Hepatic stellate cell (primary cell): Measurements from ENCODE around the gene DAZAP2.
"Not testable (repeated sequence)": the region's sequence is repeated elsewhere in the genome, so short reads cannot be mapped to it uniquely, and the experiment has no call there.

Experiments
- DNase-seq: peaks from one replicate; pipeline ENCODE4 v3.0.0; 2011; ENCODE audit warnings: low spot score

The DAZAP2 gene

DNA sequence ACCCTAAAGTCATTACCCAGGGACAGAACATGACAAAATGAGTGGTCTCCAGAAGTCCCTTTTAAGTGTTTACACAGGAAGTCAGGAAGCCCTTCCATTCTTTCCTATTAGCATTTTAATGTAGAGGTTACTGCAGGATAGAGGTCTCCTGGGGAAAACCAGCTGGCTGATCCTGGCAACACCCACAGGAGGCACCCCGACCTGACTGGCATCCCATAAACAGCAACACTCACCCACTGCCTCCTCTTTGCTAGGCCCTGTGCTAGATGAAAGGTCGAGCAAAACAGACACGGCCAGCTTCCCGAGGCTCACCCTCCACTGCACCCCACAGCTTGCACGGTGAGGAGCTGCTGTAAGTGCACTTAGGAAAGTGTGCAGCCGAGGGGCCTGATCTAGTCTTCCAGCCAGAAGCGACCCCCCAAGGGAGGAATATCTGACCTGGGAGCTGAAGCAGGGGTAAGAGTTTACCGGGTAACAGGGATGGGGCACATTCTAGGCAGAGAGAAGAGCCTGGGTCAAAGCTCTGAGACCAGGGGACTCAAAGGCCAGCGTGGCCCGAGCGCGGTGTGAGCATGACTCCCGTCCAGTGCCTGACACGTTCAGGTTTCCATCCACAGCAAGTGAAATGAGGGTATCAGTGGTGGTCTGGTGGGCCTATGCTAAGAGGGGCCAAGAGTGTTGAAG, 9.0 kb downstream of the DAZAP2 start:
- DNase-seq, result no peak

DNA sequence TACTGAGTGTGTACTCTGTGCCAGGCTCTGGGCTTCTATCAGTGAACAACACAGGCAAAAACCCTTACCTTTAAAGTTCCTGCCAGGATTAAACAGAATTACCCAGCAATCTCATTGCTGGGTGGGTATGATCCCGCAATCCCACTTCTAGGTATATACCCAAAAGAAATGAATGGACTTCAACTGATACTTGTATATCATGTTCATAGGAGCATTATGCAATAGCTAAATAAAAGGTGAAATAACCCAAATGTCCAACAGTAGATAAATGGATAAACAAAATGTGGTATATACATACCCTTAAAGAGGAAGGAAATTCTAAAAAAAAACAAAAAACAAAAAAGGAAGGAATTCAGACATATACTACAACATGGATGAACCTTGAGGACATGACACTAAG, 14.7 kb downstream of the DAZAP2 start:
- no peak for DNase-seq

DNA sequence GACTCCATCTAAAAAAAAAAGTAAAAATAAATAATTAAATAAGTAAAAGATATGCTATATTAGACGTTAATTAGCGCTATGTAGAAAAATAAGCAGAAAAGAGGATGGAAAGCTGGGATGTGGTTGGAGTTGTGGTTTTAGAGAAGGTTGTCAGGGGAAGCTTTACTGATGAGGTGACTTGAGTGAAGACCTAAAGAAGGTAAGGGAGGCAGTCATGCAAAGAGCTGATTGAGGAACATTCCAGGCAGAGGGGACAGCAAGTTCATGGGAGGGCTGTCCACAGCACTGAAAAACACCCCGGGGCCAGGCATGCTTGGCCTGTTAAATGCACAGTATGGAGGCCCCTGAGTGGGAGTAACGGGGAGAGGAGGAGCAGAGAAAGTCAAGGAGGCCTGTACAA, 15.9 kb downstream of the DAZAP2 start:
- no peak for DNase-seq

DNA sequence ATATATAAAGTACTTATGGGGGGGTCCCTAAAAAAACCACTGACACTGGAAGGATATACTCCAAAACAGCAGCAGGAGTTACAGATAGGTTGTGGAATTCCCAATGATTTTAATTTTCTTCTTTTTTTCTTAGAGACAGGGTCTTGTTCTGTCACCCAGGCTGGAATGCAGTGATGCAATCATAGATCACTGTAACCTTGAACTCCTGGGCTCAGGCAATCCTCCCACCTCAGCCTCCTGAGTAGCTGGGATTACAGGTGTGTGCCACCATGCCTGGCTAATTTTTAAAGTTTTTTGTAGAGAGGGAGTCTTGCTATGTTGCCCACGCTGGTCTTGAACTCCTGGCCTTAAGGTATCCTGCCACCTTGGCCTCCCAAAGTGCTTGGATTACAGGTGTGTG, 21.0 kb downstream of the DAZAP2 start:
- DNase-seq, result not testable (repeated sequence)

DNA sequence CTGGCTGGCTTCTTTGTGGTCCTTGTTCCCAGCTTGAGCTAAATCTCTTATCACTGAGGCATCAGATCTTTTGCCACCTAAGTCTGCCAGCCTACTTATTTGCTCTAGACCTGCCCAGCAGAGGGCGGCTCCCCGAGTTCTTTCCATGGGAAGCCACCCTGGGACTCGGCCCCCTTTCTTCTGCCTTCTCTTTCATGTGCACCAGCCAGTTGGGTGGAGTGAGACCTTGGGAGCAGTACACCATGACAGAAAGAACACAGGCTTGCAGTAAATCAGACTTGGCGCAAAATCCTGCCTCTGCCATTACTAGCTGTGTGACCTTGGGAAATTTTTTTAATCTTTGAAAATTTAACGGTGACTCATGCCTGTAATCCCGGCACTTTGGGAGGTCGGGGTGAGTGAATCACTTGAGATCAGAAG, 24.1 kb downstream of the DAZAP2 start:
- DNase-seq, result no peak

DNA sequence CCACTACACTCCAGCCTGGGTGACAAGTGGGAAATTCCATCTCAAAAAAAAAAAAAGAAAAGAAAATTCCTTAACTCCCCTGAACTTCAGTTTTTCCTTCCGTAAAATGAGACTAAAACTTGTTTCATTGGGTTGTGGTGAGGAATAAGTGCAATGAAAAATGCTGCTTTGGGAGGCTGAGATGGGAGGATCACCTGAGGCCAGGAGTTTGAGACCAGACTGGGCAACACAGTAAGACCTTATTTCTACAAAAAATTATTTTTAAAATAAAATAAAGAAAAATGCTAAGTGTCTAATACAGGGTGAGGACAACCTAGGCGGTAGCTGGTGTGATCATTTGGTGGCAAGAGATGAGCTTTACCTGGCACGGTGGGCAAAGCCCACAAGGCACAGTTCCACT, 24.7 kb downstream of the DAZAP2 start:
- DNase-seq, result no peak

DNA sequence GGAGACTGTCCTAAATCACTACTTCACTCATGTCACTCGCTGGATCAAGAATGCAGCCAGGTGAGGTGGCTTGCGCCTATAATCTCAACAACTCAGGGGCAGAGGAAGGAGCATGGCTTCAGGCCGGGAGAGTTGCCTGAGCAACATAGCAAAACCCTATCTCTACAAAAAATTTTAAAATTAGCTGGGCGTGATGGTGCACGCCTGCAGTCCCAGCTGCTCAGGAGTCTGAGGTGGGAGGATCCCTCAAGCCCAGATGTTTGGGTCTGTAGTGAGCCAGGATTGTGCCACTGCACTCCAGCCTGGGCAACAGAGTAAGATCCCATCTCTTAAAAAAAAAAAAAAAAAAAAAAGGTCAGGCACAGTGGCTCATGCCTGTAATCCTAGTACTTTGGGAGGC, 25.7 kb downstream of the DAZAP2 start:
- DNase-seq, result no peak

DNA sequence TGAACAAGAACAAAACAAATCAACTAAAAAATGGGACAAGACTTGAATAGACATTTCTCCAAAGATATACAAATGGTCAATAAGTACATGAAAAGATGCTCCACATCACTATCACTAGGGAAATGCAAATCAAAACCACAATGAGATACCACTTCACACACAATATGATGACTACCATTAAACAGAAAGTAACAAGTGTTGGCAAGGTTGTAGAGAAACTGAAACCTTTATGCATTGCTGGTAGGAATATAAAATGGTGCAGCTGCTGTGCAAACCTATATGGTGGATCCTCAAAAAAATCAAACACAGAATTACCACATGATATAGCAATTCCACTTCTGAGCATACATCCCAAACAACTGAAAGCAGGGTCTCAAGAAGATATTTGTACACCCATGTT, 26.4 kb downstream of the DAZAP2 start:
- DNase-seq, result no peak

DNA sequence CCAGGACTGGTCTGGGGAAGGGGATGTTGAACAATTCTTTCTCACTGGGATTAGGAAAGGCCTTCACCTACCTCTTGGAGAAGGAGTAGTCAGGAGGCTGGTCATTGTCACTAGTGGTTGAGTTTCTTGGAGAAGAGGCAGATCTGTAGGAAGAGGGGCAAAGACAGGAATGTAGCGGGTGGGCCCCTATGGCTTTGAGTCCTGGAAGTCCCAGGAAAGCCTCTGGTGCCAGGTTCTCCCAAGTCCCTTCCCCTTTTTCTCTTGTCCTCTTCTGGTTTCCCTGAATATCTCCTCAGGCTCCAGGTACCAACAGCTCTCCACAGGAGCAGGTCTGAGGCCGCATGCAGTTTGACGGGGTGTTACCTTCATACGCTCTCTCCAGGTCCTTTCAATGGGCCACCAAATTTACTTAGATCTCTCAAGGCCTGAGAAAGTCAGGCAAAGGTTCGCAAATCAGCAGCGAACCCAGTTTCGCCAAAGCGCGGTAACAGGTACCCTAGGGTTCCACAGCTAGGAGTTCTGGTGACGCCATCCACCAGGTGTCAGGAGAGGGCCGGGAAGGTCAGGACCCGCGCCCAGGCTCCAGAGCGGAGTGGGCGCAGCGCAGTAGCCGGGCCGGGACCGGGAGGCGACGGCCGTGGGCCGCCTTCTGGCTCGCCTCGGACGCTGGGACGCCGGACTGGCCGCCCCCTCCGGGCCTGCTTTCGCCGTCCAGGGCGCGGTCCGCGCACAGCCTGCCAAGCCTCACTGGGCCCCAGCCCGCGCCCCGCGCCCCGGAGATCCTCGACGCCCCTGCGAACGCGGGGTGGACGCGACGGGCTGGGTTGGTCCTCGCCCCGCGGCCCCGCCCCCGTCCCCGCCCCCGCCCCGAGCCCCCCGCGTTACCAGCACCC, 30.8 kb downstream of the DAZAP2 start:
- peak; percentile 33 for DNase-seq

DNA sequence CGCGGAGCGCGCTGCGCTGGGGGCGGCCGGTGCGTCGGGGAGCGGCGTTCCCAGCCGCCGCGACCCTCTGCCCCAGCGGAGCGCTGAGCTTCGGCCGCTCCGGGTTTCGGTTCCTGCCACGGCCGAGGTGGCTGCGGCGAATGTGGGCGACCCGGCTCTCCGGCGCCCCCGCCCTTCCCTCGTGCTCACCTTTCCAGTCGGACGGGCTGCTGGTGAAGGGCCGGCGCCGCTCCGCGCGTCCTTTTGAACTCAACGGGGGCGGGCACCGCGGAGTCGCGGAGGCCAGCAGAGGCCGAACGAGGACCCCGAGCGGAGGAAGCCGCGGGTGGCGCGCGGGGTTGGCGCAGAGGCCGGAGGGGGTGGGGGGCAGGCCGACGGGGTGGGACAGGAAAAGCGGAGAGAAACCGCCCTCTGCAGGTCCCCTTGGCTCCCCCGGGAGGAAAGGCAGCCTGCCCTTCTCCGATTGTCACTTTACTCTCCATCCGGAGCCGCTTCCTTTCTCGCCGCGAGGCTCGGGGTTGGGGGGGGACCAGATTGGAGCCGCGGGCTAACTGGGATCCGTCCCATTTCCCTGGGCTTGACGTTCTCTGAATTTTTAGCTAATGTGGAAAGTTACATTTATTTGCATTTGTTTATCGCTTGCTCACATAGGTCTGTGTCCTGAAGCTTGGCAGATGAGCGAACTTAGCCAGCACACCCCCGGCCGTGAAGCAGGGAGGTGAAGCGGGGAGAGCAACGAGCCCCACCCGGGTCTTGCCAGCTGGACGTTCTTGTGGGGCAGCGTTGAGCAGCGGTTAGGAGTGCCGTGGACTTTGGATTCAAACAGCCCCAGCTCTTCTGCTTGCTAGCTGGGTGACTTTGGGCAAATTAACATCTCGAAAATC, 31.7 kb downstream of the DAZAP2 start, which contains the start of gene SMAGP:
TSS of gene SMAGP (minus strand) at position 349 of the 884 bp plus-strand sequence. CDS start 1,137 bp downstream, outside the sequence.
- DNase-seq, result peak; percentile 60

DNA sequence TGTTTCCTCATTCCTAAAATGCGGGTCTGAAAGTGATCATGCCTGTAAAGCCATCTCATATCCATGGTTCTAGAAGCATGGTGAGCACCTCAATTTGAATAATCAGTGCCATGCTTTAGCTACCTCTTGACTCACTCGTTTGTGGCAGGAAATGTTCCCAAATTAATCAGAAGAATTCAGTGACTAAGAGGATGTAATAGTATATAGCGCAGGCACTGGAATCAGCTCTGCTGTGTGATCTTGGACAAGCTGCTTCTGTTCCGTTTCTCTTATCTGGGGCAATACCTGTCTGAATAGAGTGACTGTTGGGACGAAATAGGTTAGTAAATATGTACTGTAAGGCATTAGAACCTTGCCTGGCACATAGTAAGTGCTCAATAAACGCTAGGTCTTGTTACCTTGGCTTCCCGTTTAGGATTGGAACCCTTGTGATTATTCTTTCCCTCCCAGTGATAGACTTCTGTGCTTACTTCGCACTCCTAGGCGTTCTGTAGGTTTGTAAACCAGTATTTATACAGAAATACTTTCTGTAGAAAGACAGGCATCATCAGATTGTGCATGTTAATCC, 32.4 kb downstream of the DAZAP2 start:
- peak; percentile 75 for DNase-seq

DNA sequence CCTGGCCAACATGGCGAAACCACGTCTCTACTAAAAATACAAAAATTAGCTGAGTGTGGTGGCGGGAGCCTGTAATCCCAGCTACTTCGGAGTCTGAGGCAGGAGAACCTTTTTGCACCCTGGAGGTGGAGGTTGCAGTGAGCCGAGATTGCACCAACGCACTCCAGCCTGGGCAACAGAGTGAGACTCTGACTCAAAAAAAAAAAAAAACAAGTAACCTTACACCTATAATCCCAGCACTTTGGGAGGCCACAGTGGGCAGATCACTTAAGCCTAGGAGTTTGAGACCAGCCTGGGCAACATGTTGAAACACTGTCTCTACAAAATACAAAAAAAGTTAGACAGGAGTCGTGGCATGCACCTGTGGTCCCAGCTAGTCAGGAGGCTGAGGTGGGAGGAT, 34.2 kb downstream of the DAZAP2 start:
- not testable (repeated sequence) for DNase-seq

DNA sequence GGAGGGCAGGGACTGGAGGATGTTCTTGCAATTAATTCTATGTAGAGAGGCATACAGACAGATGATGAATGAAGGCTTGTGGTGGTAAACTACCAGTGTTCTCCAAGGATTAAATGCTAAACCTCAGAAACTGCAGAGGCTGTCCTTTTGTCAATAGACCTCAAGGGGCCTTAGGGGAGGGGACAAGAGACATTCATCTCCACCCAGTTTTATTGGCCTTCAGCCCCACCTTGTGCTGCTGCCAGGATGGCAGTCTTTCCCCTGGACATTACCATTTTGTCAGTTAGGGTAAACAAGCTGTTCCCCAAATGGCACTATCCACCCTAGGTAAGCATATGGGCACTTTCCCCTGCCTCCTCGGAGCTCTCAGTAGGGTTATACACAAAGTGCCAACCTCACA, 36.5 kb downstream of the DAZAP2 start:
- no peak for DNase-seq

DNA sequence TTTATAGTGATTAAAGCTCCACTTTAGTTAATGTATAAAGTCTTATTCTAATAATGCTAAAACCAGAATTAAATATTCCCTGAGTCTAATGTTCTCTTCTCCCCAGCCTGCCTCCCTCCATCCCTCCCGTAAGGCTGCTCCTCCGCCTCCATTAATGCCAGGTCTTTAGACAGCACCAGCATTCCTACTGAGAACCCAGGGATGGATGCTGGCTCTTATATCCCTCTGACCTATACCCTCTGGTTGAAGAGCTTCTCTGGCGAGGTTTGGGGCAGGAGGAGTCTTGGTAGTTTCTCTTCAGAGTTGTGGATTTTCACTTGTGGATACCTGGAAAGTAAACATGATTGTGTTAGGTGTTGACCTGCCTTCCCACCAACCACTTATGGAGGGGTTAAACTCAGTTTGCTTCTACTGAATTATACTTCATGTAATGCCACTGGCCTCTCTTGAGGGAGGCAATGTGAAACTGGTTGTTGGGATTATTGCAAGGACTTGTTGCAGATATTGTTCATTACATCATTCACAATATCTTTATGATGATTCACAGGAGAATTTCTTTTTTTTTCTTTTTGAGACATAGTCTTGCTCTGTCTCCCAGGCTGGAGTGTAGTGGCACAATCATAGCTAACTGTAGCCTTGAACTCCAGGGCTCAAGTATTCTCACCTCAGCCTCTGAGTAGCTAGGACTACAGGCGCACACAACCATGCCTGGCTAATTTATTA, 42.7 kb downstream of the DAZAP2 start:
- DNase-seq, result peak; percentile 69

DNA sequence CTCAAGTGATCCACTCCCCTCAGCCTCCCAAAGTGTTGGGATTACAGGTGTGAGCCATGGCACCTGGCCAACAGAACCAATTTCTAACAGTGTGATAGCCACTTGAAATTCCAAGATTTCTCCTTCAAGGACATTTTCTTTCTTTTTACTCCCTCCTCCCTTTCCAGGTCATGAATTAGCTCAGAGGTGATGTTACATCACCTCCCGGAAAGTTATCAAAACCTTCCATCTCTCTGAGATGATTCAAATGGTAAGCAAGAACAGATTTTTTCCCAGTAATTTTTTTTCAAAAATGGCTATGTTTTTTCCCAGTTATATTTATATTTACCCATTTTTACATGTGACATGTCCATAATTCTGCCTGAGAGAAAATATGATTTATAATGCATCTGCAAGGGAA, 47.2 kb downstream of the DAZAP2 start:
- no peak for DNase-seq

DNA sequence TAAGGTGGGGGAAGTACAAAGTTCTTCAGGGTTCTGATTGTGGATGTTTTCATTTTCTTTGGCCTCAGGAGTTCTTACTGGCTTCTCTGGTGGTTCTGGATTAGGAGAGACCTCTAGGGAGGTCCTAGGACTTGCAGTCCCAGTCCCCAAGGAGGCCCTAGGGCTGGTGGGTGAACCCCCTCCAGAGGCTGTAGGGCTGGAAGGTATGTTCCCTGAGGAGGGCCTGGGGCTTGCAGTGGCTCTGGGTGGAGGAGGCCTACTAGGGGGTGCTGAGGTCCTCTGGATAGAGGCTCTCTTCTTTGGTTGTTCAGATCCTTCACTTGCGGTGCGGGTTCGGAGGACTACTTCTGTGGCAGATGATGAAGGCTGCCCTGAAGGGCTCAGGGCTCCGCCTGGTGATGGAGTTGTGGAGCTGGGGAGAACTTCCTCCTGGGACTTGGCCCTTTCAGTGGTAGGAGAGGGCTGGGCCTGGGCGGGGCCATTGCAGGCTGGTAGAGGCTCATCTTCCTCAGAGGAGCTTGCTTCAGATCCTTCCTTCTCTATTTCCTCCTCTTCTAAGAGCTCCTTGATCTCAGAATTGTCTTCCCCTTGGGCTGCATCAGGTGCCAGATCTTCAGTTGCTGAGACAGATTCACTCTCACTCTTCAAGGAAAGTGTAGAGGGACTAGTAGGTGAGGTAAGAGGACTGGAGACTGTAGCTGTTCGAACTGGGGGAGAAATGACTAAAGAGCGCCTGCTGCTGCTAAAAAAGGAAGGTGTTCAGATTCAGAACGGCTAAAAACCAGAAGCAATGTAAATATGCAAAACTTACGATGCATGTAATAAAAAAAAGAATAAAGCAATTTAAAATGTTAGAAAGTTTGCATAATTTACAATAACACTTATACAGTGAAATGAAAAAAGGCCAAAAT, 53.2 kb downstream of the DAZAP2 start:
- not testable (repeated sequence) for DNase-seq
